CD4-positive, alpha-beta T cell treated with Interleukin-17A for 1 hour (primary cell): ENCODE data around the gene FAM110A.
"Not testable (repeated sequence)": the region's sequence is repeated elsewhere in the genome, so short reads cannot be mapped to it uniquely, and the experiment has no call there.

Experiments
- DNase-seq: peaks from one replicate; pipeline ENCODE4 v3.0.0-alpha.2; 2020

The FAM110A gene

DNA sequence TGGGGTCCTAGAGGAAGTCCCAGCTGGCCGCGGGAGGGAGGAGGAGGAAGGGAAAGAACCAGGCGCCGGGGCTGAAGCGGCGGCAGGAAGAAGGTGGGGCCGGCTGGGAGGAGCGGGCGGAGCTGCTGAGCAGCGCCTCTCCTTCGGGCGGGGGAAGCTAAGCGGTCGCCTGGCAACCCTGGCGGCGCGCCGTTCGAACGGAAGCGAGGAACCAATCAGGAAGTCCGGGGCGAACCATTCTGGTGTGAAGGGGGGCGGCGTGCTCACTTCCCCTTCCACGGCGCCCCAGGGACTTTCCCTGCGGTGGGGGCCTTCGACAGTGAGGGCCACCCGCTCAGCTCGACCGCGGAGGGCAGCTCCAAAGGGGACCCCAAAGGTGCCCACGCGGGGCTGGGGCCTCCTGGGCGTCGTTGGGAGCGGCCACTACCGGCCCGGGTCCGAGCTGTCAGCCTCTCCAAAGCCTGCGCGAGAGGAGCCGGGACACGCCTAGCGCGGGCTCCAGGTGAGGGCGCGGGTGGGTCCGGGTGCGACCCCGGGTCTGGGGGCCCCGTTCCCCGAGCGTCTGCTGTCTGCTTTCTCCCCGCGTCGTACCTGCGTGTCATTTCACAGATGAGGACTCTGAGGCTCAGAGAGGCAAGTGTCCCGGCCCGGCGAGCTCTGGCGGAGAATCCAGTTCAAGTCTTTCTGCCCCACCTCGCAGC, at the start of gene FAM110A:
TSS of gene FAM110A (plus strand) at position 266 of the 701 bp plus-strand sequence. CDS start 11,090 bp downstream, outside the sequence.
- DNase-seq, result peak; percentile 97

- no peak for DNase-seq
Observed at GRCh38 chr20:787825-788224, 45.7 kb upstream of the FAM110A start.

DNA sequence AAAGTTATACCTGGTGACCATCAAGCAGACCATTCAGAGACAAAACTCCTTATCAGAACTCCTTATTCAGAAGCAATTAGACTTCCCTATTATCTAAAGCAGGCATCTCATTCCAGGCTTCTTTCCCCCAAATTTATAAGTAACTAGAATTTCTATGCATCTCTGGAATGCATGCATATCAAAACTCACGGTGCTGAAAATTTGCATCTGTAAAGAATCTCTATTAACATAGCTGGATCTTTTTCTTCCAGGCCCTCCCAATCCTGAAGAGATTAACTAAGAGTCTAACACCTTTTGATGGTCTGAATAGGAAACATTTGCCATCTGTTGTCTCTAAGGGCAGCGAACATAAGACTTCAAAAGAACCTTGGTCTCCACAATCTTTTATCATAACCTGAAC, 42.5 kb upstream of the FAM110A start:
- DNase-seq, result no peak

DNA sequence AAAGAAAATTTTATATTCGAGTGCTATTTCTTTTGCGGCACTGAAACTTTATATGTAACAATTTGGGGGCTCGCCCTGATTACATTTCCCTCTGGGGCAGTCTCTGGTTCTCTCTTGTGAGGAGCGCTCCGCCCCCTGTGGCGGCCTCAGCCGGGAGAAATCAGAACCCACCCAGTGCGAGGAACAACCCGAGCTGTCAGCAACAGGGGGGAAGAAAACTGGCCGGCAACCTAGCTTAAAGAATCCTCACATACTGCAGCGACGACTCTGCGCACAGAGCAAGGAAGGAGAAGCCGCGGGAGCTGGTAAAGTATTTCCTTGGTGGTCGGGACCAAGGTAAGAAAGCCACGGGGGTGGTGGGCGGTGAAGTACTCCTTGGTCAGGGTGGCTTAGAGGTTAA, 41.3 kb upstream of the FAM110A start:
- no peak for DNase-seq

DNA sequence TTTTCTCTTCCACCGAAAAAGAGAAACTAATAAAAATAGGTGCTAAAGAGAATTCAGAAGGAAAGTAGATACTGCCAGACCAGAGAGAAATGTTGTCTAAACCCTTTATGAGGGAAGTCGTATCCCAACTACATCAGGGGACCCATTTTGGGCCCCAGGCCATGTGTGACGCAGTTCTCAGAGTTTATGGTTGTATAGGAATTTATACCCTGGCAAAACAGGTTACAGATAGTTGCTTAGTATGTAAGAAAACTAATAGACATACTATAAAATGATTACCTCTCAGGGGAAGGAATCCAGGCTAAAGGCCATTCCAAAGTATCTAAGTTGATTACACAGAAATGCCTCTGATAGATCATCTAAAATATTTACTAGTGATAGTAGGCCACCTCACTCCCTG, 36.6 kb upstream of the FAM110A start:
- DNase-seq, result no peak

- not testable (repeated sequence) for DNase-seq
Observed at GRCh38 chr20:798746-799145, 34.8 kb upstream of the FAM110A start.

DNA sequence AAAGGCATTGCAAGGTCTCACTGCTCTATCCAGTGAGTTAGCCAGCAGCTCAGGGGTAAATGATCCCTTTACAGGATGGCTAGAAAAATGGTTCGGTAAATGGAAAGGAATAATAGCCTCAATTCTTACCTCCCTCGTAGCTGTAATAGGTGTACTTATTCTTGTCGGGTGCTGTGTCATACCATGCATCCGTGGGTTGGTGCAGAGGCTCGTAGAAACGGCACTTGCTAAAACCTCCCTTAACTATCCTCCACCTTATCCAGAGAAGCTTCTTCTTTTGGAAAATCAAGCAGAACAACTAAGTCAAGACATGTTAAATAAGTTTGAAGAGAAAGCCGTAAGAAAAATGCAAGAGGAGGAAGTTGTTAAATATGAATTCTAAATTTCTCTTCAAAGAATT, 33.5 kb upstream of the FAM110A start:
- DNase-seq, result not testable (repeated sequence)

GRCh38 chr20:801678-802077, 31.8 kb upstream of the FAM110A start:
- no peak for DNase-seq

GRCh38 chr20:805713-806112, 27.8 kb upstream of the FAM110A start:
- no peak for DNase-seq

DNA sequence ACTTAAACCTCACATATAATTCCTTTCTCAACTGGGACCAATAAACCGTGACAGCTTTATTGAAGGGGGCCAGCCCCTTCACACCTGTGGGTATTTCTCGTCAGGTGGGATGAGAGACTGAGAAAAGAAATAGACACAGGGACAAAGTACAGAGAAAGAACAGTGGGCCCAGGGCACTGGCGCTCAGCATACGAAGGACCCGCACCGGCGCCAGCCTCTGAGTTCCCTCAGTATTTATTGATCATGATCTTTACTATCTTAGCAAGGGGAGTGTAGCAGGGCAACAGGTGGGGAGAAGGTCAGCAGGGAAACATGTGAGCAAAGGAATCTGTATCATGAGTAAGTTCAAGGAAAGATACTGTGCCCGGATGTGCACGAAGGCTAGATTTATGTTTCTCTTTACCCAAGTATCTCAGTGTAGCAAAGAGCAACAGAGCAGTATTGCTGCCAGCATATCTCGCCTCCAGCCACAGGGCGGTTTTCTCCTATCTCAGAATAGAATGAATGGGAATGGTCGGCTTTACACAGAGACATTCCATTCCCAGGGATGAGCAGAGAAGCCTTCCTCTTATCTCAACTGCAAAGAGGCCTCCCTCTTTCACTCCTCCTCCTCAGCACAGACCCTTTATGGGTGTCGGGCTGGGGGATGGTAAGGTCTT, 21.6 kb upstream of the FAM110A start:
- DNase-seq, result not testable (repeated sequence)

GRCh38 chr20:812435-812814, 21.1 kb upstream of the FAM110A start:
- DNase-seq, result not testable (repeated sequence)

- no peak for DNase-seq
Observed at GRCh38 chr20:813390-813789, 20.1 kb upstream of the FAM110A start.

DNA sequence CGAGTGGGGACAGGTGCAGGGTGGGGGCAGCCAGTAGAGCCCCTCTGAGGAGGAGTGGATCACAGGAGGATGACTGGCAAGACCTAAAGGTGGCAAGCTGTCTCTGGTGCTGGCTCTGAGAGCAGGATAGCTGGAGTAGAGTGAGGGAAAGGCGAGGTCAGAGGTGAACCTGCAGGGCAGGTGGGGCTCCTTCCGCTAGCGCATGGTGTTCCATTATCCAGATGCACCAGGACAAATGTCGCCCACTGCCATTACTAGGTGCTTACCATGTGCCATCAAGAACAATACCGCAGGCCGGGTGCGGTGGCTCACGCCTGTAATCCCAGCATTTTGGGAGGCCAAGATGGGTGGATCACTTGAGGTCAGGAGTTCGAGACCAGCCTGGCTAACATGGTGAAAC, 18.3 kb upstream of the FAM110A start:
- no peak for DNase-seq

DNA sequence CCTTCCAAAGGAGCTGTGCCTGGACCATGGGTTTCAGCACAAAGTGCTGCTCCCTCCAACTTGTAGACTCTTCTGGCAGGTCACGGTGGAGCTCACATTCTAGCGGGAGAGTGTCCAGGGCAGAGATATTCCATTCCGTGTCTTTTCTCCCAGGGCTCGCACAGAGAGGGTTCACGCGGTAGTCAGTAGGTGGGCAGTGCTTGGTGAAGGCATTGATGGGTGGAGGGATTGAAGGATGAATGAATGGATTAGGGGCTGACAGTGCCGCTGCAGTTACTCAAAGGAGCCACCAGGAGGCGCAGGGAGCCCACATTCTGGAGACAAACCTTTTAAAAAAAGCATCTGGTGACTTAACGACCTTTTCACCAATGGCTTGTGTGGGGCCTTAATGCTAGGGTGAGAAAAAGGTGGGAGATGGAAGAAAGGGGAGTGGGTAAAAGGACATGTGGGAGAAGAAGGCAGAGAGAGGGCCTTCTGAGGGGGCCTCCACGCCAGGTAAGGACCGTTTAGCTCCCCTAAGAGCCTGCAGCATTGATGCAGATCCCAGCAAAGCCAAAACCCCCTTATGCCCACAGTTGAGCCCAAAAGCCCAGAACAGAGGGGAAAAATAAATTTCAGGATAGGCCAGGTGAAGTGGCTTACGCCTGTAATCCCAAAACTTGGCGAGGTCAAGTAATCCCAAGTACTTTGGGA, 17.5 kb upstream of the FAM110A start:
- DNase-seq, result peak; percentile 72

DNA sequence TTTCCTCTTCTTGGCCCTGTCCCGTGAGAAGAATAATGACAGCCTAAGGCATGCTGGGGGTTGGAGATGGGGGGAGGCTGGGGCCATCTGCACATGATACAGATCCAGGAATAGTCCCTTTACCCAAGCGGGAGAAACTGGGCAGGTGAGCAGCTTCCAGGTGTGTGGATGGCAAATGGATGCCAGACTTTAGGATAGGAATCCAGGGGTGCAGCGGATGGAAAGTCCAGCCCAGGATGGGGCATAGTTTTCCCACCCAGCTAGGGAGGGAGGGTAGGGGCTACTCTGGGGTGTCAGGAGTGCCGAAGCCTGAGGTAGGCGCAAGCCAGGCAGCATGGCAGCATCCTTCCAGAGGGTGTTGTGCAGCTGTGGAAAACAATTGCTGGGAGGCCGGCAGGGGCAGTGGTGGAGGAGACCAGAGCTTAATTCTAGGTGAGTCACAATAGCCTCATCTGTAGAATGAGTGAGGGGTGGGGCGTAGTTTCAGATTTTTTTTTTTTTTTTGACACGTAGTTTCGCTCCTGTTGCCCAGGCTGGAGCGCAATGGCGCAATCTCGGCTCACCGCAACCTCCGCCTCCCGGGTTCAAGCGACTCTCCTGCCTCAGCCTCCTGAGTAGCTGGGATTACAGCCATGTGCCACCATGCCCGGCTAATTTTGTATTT, 15.4 kb upstream of the FAM110A start:
- no peak for DNase-seq

GRCh38 chr20:819680-820322, 13.7 kb upstream of the FAM110A start:
- no peak for DNase-seq

DNA sequence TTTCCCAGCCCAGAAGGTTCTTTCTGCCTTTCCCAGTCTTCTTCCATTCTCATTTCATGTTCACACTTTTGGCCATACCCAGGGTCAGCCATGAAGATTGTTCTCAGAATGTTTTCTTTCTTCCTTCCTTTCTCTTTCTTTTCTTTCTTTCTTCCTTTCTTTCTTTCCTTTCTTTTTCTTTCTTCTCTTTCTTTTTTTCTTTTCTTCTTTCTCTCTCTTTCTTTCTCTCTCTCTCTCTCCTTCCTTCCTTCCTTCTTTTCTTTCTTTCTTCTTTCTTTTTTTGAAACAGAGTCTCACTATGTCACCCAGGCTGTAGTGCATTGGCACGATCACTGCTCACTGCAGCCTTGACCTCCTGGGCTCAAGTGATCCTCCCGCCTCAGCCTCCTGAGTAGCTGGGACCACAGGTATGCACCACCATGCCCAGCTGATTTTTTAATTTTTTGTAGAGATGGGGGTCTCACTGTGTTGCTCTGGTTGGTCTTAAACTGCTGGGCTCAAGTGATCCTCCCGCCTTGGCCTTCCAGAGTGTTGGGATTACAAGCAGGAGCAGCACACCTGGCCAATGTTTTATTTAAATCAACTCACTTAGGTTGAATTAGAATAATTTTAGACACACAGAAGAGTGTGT, 13.1 kb upstream of the FAM110A start:
- no peak for DNase-seq

DNA sequence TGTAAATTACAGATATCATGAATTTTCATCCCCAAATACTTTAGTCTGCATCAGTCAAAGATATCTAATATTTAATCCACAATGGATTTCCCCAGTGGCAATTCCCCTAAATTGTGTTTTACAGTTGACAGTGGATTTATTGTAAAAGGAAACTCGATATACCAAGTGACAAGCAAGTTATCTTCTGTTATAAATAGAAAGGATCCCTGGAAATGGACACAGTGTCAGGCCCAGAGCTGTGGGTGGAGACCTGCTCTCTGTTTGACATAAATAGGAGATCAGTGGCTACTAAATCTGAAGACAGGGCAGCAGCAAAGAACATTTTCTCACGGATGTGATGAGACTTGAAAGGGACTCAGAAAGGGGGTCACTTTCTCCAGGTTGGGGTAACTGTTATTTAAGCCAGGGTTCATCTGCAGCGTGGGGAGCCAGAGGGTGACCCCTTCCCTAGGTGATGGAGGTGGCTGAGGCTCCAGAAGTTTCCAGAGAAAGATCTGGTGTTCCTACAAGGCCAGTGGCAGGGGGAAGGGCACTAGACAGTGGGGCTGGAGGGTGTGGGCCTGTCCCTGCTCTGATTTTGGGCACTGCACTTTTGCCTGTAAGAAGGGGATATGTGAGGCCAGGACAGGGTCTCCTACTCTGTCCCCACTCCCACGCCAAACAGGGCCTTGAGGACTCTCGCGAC, 12.3 kb upstream of the FAM110A start:
- no peak for DNase-seq

DNA sequence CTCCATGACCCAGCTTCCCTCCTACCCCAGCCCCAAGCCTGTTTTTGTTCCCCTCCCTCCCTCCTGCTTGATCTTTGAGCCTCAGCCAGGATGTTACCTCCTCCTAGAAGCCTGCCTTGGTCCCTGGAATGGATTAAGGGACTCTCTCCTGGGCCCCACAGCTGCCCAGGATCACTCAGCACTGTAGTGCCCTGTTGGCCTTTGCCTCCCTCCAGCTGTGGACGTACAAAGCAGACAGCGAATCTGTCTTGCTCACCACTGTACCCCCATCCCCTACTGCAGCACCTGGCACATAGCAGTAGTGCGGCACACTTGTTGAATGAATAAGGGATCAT, 11.8 kb upstream of the FAM110A start:
- DNase-seq, result no peak

- DNase-seq, result no peak
Observed at GRCh38 chr20:822651-823573, 10.6 kb upstream of the FAM110A start.

DNA sequence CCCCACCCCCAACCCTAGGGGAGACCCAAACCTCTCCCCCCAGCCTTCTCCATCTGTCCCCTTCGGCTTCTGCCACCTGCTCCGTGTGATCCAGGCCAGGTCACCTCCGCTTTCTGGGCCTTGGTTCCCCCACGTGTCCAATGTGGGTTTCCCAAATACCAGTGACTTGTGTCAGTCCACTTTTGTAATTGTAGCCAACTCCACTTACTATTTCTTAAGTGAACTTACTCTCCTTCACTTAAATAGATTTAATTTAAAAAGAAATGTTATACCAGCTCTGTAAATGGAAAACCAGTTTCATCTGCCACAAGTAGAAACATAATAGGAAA, 10.0 kb upstream of the FAM110A start:
- no peak for DNase-seq
